Neuronal stem cell (in vitro differentiated cells): ENCODE data around the gene IQCH.

Source experiments
- DNase-seq: peaks from one replicate; pipeline ENCODE4 v3.0.0-alpha.2; 2013; ENCODE audit warnings: low spot score
- H2AFZ ChIP-seq: one replicate; pipeline ENCODE4 v1.6.1; 2013; ENCODE audit warnings: mild to moderate bottlenecking, low read length, inconsistent platforms
- H2AK5ac ChIP-seq: 2 replicates; pipeline ENCODE4 v1.6.1; 2013; ENCODE audit warnings: low read depth, mild to moderate bottlenecking, inconsistent platforms, low read length, moderate library complexity, mixed read lengths
- H2BK120ac ChIP-seq: 2 replicates; pipeline ENCODE4 v1.6.1; 2013; ENCODE audit warnings: low read depth, mild to moderate bottlenecking, inconsistent platforms, low read length, moderate library complexity, mixed read lengths
- H2BK12ac ChIP-seq: one replicate; pipeline ENCODE4 v1.6.1; 2013; ENCODE audit warnings: low read length, inconsistent platforms
- H2BK15ac ChIP-seq: 2 replicates; pipeline ENCODE4 v1.6.1; 2013; ENCODE audit warnings: mild to moderate bottlenecking, low read length, inconsistent platforms, mixed read lengths
- H2BK5ac ChIP-seq: one replicate; pipeline ENCODE4 v1.6.1; 2013; ENCODE audit warnings: inconsistent platforms, mild to moderate bottlenecking, low read length, moderate library complexity
- H3K14ac ChIP-seq: one replicate; pipeline ENCODE4 v1.6.1; 2013; ENCODE audit warnings: low read length, inconsistent platforms
- H3K18ac ChIP-seq: 2 replicates; pipeline ENCODE4 v1.6.1; 2013; ENCODE audit warnings: low read length, inconsistent platforms
- H3K23ac ChIP-seq: 2 replicates; pipeline ENCODE4 v1.6.1; 2013; ENCODE audit warnings: low read depth, mild to moderate bottlenecking, mixed read lengths, low read length, inconsistent platforms; ENCODE audit not compliant: poor library complexity
- H3K27ac ChIP-seq: replicated peaks from 3 replicates; pipeline ENCODE4 v1.5.1; 2013; ENCODE audit warnings: low read length, inconsistent platforms
- H3K27me3 ChIP-seq, 3 experiments: 2 replicates each; pipeline ENCODE4 v1.6.1; 2013; ENCODE audit warnings: low read length in 3 of 3, mild to moderate bottlenecking in 2 of 3, inconsistent platforms in 1 of 3, low read depth in 1 of 3, mixed read lengths in 1 of 3, moderate library complexity in 1 of 3; ENCODE audit not compliant: control insufficient read depth in 3 of 3, insufficient read depth in 3 of 3
- H3K36me3 ChIP-seq, 2 donors: replicated peaks in 1 of 2; 2 replicates each; pipeline ENCODE4 v1.6.1; 2013; ENCODE audit warnings: low read length in 2 of 2; ENCODE audit not compliant: control insufficient read depth in 2 of 2, insufficient read depth in 2 of 2
- H3K4ac ChIP-seq: 2 replicates; pipeline ENCODE4 v1.6.1; 2013; ENCODE audit warnings: inconsistent platforms, mild to moderate bottlenecking, low read length, moderate library complexity
- H3K4me1 ChIP-seq, 2 donors: 1 replicate in 1 of 2; 2 replicates in 1 of 2; pipeline ENCODE4 v1.6.1; 2013; ENCODE audit warnings: low read length in 2 of 2, low read depth in 1 of 2; ENCODE audit not compliant: control insufficient read depth in 2 of 2, insufficient read depth in 1 of 2
- H3K4me2 ChIP-seq: one replicate; pipeline ENCODE4 v1.6.1; 2013; ENCODE audit warnings: mild to moderate bottlenecking, low read length, inconsistent platforms; ENCODE audit not compliant: insufficient read depth, poor library complexity, severe bottlenecking
- H3K4me3 ChIP-seq, 2 donors: 2 replicates each; pipeline ENCODE4 v1.5.1; 2013; ENCODE audit warnings: low read length in 2 of 2, mild to moderate bottlenecking in 2 of 2, inconsistent platforms in 1 of 2, moderate library complexity in 1 of 2
- H3K79me1 ChIP-seq: one replicate; pipeline ENCODE4 v1.6.1; 2013; ENCODE audit warnings: low read depth, mild to moderate bottlenecking, inconsistent platforms, low read length, moderate library complexity
- H3K9ac ChIP-seq: one replicate; pipeline ENCODE4 v1.6.1; 2013; ENCODE audit warnings: mild to moderate bottlenecking, low read depth, low read length, inconsistent platforms; ENCODE audit not compliant: poor library complexity
- H3K9me3 ChIP-seq, 2 donors: replicated peaks in 1 of 2; 2 replicates each; pipeline versions ENCODE3 to v1.6.1; 2013; ENCODE audit warnings: low read length in 2 of 2, mild to moderate bottlenecking in 2 of 2, inconsistent platforms in 1 of 2, low read depth in 1 of 2, mixed read lengths in 1 of 2, moderate library complexity in 1 of 2; ENCODE audit not compliant: control insufficient read depth in 2 of 2, insufficient read depth in 1 of 2
- H4K8ac ChIP-seq: one replicate; pipeline ENCODE4 v1.6.1; 2013; ENCODE audit warnings: low read depth, mild to moderate bottlenecking, inconsistent platforms, low read length, moderate library complexity
- H4K91ac ChIP-seq: one replicate; pipeline ENCODE4 v1.6.1; 2013; ENCODE audit warnings: low read length, low read depth, mild to moderate bottlenecking, inconsistent platforms; ENCODE audit not compliant: poor library complexity
- WGBS, 2 donors: extraction: QIAGEN DNeasy Blood & Tissue Kit; methylation state at CpG; one replicate each; pipeline ENCODE4 v1.1.7; 2013; ENCODE audit warnings: missing lambda C conversion rate in 2 of 2, mixed read lengths in 1 of 2; ENCODE audit not compliant: insufficient read length in 2 of 2, insufficient replicate concordance in 1 of 2; ENCODE audit errors: extremely low coverage in 2 of 2; 5-methylcytosine and 5-hydroxymethylcytosine counted together

Gene IQCH

DNA sequence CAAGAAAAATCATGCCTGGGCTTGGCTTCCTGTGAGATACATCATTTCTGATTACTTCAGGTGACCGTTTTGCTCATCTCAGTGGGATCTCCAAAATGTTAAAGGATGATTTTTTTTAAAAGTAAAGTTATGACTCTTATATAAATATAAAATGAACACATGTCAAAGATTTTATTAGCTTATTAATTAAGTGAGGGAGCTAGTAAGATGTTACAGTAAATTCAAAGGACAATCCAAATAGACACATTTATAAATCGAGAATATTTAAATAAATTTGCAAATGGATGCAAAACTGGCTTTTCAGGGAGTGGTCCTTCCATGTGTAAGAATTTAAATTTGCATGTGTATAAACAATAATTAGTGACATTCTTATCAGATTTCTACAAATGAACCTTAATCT is 87.0 kb downstream of the IQCH start:
- Histone ChIP-seq H2BK15ac (no peak overlapping the region), H3K4me1 (no peaks in the 10 kb centered on the region), H3K79me1 (no peaks in the 10 kb centered on the region), H3K9ac (no peak overlapping the region), H2AFZ (no peak overlapping the region), H3K23ac (no peak overlapping the region), H3K9me3 (peaks cover 3% of the 10 kb centered on the region in 2 donors), H3K4me3 (no peak overlapping the region), H3K4ac (no peak overlapping the region), H3K27me3 (peaks cover 0 to 3% (median 0%) of the 10 kb centered on the region in 3 experiments), H4K91ac (no peak overlapping the region), H2BK120ac (no peak overlapping the region), H4K8ac (no peak overlapping the region), H2BK12ac (no peak overlapping the region), H3K18ac (no peak overlapping the region), H2BK5ac (no peak overlapping the region), H3K4me2 (no peak overlapping the region), H2AK5ac (no peak overlapping the region), H3K14ac (no peak overlapping the region), H3K27ac (no peak overlapping the region), H3K36me3 (peaks cover 0 to 3% of the 10 kb centered on the region in 2 donors)
- DNase-seq, result no peak
- no CpG with 5 or more reads among the region's 2 CpGs for WGBS, 2 donors

DNA sequence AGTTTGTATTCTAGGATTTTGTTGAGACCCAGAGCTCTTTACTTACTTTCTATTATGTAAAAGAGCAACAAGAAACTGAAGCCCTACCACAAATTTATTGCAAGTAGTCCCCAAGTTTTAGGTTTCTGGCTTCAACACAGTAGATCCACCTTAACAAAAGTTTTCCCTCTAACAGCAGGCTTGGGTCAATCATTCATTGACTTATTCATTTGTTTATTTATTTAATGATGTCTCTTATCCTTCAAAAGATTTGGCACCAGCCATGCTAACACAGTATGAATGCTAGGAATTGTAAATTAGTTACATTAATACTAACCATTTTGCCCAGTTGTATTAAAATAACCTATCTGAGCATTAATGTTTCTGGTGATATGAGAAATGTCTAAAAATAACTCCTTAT is 88.6 kb downstream of the IQCH start:
- no peak overlapping the region for H3K4me2 ChIP-seq
- H2BK15ac ChIP-seq, result no peak overlapping the region
- H3K9ac ChIP-seq, result no peak overlapping the region
- H2BK12ac ChIP-seq, result no peak overlapping the region
- H3K4me1 ChIP-seq, result no peaks in the 10 kb centered on the region
- H3K36me3 ChIP-seq, result peaks cover 0 to 3% of the 10 kb centered on the region in 2 donors
- H3K4ac ChIP-seq, result no peak overlapping the region
- no peak overlapping the region for H4K91ac ChIP-seq
- H4K8ac ChIP-seq, result no peak overlapping the region
- H3K79me1 ChIP-seq, result no peaks in the 10 kb centered on the region
- H3K9me3 ChIP-seq, result peaks cover 5 to 8% of the 10 kb centered on the region in 2 donors
- H3K14ac ChIP-seq, result no peak overlapping the region
- H3K27me3 ChIP-seq, result peaks cover 0 to 3% (median 0%) of the 10 kb centered on the region in 3 experiments
- H2AFZ ChIP-seq, result no peak overlapping the region
- no peak overlapping the region for H3K27ac ChIP-seq
- H2BK120ac ChIP-seq, result no peak overlapping the region
- no peak overlapping the region for H3K4me3 ChIP-seq
- H2BK5ac ChIP-seq, result no peak overlapping the region
- no peak for DNase-seq
- no peak overlapping the region for H3K18ac ChIP-seq
- H3K23ac ChIP-seq, result no peak overlapping the region
- no peak overlapping the region for H2AK5ac ChIP-seq

- no peak overlapping the region for H3K4ac ChIP-seq
- no peak overlapping the region for H2BK12ac ChIP-seq
- H3K18ac ChIP-seq, result no peak overlapping the region
- H2BK15ac ChIP-seq, result no peak overlapping the region
- no peak overlapping the region for H4K8ac ChIP-seq
- no peak overlapping the region for H3K23ac ChIP-seq
- no peak overlapping the region for H3K4me3 ChIP-seq
- no peaks in the 10 kb centered on the region for H3K4me1 ChIP-seq
- no peaks in the 10 kb centered on the region for H3K79me1 ChIP-seq
- H3K9ac ChIP-seq, result no peak overlapping the region
- peaks cover 0 to 3% of the 10 kb centered on the region in 2 donors for H3K36me3 ChIP-seq
- H3K9me3 ChIP-seq, result peaks cover 6 to 18% of the 10 kb centered on the region in 2 donors
- no peak overlapping the region for H2AK5ac ChIP-seq
- no peak overlapping the region for H3K14ac ChIP-seq
- H4K91ac ChIP-seq, result no peak overlapping the region
- H3K27ac ChIP-seq, result no peak overlapping the region
- H3K4me2 ChIP-seq, result no peak overlapping the region
- no peak overlapping the region for H2AFZ ChIP-seq
- H2BK120ac ChIP-seq, result no peak overlapping the region
- DNase-seq, result no peak
- no peak overlapping the region for H2BK5ac ChIP-seq
- H3K27me3 ChIP-seq, result peaks cover 0 to 3% (median 0%) of the 10 kb centered on the region in 3 experiments
Observed at GRCh38 chr15:67349634-67350033, 95.0 kb downstream of the IQCH start.

- no peak overlapping the region for H2AK5ac ChIP-seq
- no peak overlapping the region for H2BK12ac ChIP-seq
- H3K27me3 ChIP-seq, result peaks cover 0 to 3% (median 0%) of the 10 kb centered on the region in 3 experiments
- H2BK120ac ChIP-seq, result no peak overlapping the region
- no peak overlapping the region for H3K4ac ChIP-seq
- H3K4me2 ChIP-seq, result no peak overlapping the region
- no peak overlapping the region for H4K8ac ChIP-seq
- no peak overlapping the region for H2BK15ac ChIP-seq
- H3K23ac ChIP-seq, result no peak overlapping the region
- H3K4me3 ChIP-seq, result no peak overlapping the region
- H3K4me1 ChIP-seq, result no peaks in the 10 kb centered on the region
- no CpG with 5 or more reads among the region's 1 CpG for WGBS, 2 donors
- H3K79me1 ChIP-seq, result no peaks in the 10 kb centered on the region
- no peak for DNase-seq
- no peak overlapping the region for H3K27ac ChIP-seq
- no peak overlapping the region for H3K18ac ChIP-seq
- no peak overlapping the region for H3K14ac ChIP-seq
- no peak overlapping the region for H2AFZ ChIP-seq
- H2BK5ac ChIP-seq, result no peak overlapping the region
- peaks cover 0 to 3% of the 10 kb centered on the region in 2 donors for H3K36me3 ChIP-seq
- H3K9me3 ChIP-seq, result peaks cover 6 to 17% of the 10 kb centered on the region in 2 donors
- no peak overlapping the region for H3K9ac ChIP-seq
- H4K91ac ChIP-seq, result no peak overlapping the region
Observed at GRCh38 chr15:67350042-67350441, 95.5 kb downstream of the IQCH start.
